ENCODE results near the gene SIKE1.
"Not testable (repeated sequence)": the region's sequence is repeated elsewhere in the genome, so short reads cannot be mapped to it uniquely, and the experiment has no call there.

SIKE1 gene

DNA sequence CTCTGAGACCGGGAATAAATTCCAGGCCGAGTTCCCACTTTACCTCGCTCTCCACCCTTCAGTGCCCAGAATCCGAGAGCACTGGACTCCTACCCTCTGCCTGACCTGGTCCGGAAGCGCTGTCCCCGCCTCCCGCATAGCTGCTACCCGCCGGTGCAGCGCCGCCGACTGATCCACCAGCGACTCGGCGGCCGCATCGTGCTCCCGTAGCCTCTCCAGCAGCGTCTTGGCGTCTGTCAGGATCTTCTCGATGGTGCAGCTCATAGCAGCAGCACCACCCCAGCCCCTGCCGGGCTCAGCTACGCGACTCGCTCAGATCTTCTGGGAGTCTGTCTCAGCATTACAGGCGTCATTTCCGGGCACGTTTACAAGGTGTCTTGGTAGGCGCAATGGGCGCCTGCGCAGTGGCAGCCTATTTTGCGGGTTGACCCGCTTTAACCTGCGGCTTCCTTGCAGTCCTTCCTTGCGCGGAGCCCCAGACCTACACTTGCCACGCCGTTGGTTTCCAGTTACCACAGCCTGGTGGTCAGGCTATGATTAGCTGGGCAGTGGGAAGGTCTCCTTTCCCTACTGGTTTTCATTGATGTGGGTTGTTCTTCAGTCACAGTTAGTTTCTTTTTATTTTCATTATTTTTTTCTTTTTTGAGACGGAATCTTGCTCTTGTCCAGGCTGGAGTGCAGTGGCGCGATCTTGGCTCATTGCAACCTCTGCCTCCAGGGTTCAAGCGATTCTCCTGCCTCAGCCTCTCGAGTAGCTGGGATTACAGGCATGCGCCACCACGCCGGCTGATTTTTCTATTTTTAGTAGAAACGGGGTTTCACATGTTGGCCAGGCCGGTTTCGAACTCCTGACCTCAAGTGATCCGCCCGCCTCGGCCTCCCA is at the start of gene SIKE1:
Gene SIKE1, minus strand, starts transcription at position 342 of the 883 bp plus-strand sequence. Its CDS starts 78 bp downstream, at position 264.
- peak; percentile 86 to 96 for DNase-seq

DNA sequence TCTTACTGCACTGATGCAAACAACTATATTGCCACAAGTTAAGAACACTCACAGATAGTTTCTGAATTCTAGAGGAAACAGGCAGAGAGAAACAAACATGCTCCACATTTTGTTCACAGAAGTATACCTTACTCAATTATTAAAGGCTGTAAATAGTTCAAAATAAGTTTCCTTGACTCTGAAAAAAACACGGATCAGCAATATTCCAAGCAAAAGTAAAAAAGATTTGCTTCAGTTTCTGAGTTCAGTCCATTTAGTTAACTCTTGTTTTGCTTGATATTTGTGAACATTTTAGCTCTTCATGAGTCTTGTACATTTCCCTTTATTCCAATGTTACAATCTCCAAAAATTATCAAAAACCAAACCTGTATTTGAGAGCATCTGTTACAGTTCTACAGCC is 49.6 kb upstream of the SIKE1 start:
- not testable (repeated sequence) for DNase-seq

DNA sequence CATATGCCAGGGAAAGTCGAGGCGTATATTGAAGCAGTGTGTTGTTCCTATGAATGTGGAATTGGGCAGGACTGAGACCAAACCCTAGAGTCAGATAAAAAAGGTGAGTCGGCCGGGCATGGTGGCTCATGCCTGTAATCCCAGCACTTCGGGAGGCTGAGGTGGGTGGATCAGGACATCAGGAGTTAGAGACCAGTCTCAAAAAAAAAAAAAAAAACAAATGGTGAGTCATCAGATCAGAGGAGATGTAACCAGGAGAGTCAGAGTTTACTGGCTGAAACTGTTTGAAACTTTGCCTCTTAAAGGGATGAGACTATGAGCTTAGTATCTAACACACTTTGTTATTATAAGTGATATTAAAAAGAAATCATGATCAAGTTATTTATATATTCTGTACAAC is 47.8 kb upstream of the SIKE1 start:
- no peak for DNase-seq

DNA sequence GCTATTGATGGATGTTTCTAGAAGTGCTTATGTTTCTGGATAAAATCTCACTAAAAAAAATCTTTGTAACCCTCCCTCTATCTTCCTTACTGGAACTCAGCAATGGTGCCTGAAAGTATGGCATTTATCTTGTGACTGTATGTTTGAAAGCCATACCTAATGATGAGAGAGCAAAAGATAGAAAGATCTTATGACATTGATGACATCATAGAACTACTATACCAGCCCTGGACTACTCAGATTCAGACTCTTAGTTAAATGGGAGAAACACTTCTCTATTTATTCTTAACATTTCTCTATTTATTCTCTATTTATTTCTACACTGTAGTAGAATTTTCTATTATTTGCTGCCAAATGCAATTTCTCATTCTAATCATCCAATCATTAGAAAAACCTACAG is 41.5 kb upstream of the SIKE1 start:
- no peak for DNase-seq

DNA sequence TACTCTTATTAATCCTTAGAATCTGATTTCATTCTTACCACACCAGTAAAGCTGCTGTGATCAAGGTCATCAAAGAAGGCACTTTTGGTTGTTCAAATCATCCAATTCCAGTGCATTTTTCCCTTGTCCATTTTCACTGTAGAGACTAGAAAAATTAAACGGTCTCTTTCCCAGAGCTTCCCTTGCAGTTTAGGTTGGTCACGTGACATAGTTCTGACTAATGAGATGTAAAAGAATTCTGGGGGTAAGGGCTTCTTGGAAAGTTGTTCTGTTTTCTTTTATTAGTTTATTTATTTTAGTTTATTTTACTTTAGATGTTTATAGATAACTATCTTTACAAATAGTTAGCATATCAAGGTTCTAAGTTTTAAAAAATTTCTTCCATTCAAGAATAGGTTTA is 39.9 kb upstream of the SIKE1 start:
- DNase-seq: no peak

DNA sequence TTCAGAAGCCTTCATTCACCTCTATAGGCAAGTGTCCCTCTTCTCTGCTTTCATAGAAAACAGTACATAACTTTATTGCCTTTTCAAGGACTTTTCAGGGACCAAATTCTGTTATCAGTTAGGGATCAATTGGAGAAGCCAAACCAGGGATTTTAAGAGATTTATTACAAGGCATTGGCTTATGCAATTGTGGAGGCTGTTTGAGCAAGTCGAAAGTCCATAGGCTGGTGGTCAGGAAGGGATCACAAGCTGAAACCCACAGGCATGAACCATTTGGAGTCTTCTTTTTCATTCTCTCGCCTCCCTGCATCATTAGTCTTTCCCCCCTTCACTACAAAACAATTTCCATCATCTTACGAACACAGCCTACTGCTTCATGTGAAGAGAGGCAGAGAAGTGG is 39.4 kb upstream of the SIKE1 start:
- no peak for DNase-seq

DNA sequence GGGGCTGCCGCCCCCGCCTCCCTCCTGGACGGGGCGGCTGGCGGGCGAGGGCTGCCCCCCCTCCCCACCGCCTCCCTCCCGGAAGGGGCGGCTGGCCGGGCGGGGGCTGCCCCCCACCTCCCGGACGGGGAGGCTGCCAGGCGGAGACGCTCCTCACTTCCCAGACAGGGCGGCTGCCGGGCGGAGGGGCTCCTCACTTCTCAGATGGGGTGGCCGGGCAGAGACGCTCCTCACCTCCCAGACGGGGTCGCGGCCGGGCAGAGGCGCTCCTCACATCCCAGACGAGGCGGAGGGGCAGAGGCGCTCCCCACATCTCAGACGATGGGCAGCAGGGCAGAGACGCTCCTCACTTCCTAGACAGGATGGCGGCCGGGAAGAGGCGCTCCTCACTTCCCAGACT is 24.0 kb upstream of the SIKE1 start:
- not testable (repeated sequence) for DNase-seq

DNA sequence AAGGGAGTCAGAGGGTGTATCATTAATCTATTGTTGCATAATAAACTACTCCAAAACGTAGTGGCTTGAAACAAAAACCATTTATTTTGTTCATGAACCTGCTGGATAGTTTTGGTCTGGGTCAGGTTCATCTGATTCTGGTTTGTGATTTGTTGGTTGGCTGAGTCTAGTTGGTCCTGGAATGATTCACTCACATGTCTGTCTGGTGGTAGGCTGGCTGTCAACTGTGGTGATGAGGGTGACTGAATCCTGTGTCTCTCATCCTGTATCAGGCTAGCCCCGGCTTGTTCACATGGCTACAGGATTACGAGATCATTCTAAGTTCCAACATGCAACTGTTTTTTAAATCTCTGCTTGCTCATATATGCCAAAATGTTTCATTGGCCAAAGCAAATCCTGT is 22.5 kb upstream of the SIKE1 start:
- peak; percentile 3 to 7 for DNase-seq

DNA sequence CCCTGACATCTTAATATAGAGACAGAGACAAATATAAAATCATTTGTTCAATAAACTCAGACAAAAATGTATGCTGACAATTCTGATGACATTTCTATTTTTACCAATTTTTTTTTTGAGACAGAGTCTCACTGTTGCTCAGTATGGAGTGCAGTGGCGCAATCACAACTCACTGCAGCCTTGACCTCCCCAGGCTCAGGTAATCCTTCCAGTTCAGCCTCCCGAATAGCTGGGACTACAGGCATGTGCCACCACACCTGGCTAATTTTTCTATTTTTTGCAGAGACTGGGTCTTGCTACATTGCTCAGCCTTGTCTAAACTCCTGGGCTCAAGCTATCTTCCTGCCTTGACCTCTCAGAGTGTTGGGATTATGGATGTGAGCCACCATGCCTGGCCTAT is 13.6 kb upstream of the SIKE1 start:
- no peak for DNase-seq

DNA sequence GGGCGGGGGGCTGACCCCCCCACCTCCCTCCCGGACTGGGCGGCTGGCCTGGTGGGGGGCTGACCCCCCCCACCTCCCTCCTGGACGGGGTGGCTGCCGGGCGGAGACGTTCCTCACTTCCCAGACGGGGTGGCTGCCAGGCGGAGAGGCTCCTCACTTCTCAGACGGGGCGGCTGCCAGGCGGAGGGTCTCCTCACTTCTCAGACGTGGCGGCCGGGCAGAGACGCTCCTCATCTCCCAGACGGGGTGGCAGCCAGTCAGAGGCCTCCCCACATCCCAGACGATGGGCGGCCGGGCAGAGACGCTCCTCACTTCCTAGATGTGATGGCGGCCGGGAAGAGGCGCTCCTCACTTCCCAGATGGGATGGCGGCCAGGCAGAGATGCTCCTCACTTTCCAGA is 10.1 kb upstream of the SIKE1 start:
- DNase-seq: not testable (repeated sequence)

DNA sequence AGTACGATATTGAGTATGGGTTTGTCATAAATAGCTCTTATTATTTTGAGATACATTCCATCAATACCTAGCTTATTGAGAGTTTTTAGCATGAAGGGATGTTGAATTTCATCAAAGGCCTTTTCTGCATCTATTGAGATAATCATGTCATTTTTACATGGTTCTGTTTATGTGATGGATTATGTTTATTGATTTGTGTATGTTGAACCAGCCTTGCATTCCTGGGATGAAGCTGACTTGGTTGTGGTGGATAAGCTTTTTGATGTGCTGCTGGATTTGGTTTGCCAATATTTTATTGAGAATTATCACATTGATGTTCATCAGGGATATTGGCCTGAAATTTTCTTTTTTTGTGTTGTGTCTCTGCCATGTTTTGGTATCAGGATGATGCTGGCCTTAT is 6.0 kb upstream of the SIKE1 start:
- not testable (repeated sequence) for DNase-seq

DNA sequence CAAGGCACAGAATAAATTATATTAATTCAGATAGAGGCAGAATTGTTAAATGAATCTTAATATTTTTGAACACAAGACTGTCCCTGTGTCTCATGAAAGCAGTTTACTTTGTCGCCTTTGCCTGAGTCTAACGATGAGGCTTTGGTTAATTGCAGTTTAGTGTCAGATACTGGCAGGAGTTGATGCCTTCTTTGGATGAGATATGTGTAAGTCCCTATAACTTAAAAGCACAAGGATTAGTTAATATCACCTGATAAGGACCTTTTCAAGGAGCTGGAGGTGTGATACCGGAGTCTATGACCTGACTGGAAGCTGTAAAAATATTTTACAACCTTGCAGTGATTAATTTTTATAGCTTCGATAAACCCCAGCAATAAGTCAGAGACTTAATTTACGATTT is 2.0 kb upstream of the SIKE1 start:
- DNase-seq: no peak

DNA sequence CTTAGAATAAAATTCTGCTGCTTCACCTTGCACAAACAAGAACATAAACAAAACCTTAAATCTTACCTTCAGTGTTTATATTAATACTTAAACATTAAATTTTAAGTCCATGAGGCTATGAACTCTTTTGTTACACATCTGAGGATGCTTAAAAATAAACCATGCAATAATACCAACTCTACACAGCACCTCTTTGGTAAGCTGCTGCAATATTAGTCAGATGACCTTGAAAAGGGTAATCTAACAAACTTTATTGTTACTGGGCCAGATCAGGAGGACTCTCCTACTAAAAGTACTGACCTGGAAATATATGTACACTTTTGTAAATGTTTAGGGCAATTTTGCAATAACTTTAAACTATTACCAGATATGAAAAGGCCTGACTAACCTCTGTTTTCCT is 763 bp downstream of the SIKE1 start:
- no peak for DNase-seq

DNA sequence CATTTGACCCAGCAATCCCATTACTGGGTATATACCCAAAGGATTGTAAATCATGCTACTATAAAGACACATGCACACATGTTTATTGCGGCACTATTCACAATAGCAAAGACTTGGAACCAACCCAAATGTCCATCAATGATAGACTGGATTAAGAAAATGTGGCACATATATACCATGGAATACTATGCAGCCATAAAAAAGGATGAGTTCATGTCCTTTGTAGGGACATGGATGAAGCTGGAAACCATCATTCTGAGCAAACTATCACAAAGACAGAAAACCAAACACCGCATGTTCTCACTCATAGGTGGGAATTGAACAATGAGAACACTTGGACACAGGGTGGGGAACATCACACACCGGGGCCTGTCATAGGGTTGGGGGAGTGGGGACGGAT is 3.8 kb downstream of the SIKE1 start:
- not testable (repeated sequence) for DNase-seq

DNA sequence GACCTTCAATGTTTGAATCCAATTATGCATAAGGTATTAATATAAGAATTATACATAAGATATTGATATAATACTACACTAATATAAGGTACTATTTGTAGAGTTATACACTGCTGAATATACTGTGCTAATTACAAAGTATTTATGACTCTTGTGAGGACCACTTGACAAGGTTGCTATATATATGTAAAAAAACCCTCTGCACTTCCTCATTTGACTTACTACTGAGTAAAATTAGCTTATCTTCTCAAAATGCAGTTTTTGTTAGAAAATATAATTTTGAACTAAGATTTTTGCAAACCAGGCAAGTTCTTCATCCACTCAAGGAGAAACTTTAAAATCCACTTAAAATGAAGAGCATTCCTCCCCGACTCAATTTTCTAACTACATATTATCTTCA is 8.5 kb downstream of the SIKE1 start:
- DNase-seq: no peak

DNA sequence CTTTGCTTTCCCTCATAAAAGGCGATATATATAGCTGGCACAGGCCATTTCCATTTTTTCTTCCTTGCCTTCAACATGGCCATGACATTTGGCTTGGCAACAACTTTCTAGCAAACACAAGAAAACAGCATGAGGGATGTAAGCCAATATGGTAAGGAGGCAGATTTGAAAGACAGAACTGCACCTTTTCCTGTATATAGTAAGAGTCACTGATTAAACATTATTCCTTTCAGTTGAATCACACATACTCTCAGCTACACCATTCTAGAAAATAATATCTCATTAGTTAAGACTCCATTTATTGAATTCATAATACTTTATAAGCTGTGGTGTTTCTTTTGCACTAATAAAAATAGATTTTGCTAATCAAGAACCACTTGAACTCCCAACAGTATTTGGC is 9.5 kb downstream of the SIKE1 start:
- no peak for DNase-seq

DNA sequence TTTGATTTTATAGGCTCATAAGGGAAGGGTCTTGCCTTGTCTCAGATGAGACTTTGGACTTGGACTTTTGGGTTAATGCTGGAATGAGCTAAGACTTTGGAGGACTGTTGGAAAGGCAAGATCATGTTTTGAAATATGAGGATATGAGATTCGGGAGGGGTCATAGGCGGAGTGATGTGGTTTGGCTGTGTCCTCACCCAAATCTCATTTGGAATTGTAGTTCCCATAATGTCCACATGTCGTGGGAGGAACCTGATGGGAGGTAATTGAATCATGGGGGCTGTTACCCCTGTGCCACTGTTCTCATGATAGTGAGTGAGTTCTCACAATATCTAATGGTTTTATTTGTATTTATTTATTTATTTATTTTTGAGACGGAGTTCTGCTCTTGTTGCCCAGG is 15.8 kb downstream of the SIKE1 start:
- no peak for DNase-seq

DNA sequence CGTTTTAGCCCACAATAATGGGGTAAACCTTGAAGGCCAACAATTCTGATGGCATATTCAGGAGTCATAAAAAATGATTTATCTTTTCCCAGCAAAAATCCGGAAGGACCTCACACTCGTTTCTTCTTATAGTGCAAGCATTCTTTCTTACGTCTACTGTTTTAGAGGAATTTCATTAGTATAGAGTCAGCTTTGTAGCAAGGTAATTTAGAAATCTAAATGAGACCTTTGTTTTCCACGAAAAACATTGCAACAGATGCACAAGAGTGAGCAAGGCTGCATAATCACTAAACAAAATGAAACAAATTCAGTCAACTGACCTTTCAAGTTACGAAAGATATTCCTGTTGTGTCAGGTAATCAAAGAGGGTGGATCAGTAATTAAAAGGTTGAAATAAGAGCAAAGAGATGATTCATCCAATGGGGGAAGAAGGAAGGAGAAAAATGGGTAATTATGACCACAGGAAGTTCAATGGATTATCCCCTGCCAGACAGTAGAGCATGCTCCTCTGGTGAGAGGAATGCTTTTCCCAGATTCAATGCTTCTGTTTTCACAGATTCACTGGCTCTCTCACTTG is 22.1 kb downstream of the SIKE1 start:
- no peak for DNase-seq

DNA sequence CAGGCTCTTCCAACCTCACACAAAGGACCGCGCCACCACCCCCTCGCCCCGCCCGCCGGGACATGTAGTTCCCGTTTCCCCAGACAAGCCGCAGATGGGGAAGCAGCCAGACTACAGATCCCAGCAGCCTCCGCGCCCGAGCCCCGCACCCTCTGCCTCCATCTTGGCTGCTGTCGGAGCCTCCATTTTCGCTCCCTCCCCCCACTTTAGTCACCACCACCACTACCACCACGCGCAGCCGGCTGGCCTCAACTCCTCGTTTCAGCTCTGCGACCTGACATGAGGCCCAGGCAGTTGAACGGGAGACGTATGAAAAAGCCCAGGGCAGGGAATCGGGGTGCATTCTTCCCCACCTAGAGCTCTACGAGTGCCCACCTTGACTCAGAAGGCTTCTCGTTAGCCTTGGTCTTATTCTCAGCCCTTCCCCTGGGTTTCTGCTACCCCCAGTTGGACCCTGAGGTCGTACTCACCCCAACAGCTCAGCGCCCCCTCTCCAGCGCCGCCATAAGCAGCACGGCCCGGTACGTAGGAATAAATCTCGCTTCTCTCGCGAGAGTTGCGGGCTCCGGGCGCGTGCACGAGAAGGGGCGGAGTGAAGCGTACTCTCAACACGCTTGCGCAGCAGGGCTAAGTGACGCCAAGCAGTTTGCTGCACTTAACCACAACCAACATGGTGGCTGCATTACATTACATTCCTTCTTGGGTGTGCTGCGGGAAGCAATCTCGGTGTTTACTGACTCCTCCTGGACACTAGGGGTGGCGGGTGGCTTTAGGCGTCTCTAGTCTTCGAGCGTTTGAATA is 22.8 kb downstream of the SIKE1 start, which contains the start of gene CSDE1:
Gene CSDE1, minus strand, starts transcription at position 530 of the 801 bp plus-strand sequence. CDS start 18,094 bp downstream, outside the sequence.
- DNase-seq: peak; percentile 94 to 98

DNA sequence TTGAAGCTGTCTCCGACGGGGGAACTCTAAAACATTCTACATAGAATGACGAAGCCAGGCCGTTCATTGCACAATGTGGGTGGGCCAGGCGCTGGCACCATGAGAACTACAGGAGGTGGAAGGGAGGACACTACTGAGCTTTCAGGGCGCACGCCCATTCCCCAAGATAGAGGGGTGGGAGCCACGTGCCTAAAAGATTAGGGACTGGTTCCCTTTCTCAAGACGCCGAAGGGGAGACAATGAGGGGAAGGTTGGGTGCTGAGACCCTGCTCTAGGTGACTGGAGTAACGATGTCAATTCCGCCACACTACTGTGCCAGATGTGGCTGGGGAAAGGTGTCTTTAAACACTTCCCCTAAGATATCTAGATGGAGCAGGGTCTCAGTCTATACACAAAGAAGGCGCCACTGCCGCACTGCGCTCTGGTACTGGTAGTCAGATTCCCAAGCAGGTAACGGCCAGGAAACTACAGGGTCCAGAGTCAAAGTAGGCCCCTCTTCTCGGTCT is 23.5 kb downstream of the SIKE1 start:
- no peak for DNase-seq

DNA sequence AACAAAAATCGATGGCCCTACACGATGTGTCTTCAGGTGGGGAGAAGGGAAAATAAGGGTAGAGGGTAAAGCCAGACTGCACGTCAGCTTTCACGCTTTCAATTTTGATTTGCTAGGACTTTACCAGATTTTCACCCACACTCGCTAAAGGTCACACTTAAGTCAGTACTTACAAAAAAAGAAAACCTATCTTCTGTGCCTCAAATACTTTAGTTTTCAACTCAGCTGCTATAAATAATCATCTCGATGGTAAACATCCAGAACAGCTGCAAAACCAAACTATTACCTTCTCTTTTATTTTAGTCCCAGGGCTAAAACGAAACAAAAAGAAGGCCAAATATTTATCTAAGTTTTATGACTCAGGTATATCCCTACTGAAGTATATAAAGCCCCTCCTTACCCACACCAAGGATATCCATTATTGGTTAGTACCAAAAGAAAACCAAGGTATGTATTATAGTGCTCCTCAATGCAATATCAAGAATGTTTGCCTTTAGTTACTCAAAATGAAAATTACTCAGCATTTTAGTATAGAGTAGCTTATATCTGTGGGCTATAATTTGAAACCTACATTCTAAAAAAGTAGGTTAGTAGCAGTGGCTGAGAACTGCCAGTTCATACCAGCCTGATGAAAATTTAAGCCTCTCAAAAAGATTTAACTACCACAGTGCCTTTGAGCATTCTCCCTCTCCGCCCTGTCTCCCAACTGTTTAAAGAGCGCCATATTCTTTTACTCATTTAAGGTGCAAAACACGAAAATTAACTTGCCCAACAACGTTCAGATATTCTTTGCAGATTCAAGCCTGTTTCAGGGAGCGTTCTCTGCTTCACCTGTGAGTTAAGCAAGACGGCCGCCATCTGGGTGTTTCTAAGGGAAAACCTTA is 24.2 kb downstream of the SIKE1 start:
- DNase-seq: no peak
